MCF 10A (cell line): Measurements from ENCODE around the gene EIF2B5. TPM values are rescaled to one million over a fixed set of nuclear protein-coding genes. Genes with fewer than 3 reads are reported as not detected.

Experiments
- BruUV-seq: library from RNA; stranded (reverse); fragments of 400-500 nt; replicated peaks from 2 replicates; lab custom pipeline; 2021; lab: Mats Ljungman, UMichigan
- CTCF ChIA-PET: fragments of 300-600 bp; sonication (Branson Sonifier 250); formaldehyde crosslinking; extraction: SDS; loops from one replicate; lab custom pipeline; 2021; ENCODE audit warnings: antibody characterized with exemption, inconsistent platforms; lab: Yijun Ruan, JAX
- POLR2A ChIA-PET: fragments of 300-600, 350-650 bp; sonication (Branson Sonifier 250); formaldehyde crosslinking; extraction: SDS; loops from one replicate; lab custom pipeline; 2020; ENCODE audit warnings: antibody characterized with exemption, inconsistent platforms; lab: Yijun Ruan, JAX
- DNase-seq: peaks from one replicate; pipeline ENCODE4 v3.0.0-alpha.2; 2018; ENCODE audit not compliant: unreplicated experiment
- H3K27ac Mint-ChIP-seq: one replicate; pipeline ENCODE4 v1.8.0; 2022; ENCODE audit warnings: mild to moderate bottlenecking, low read depth, mixed read lengths; ENCODE audit not compliant: unreplicated experiment
- H3K27me3 Mint-ChIP-seq: one replicate; pipeline ENCODE4 v1.8.0; 2022; ENCODE audit warnings: mixed read lengths; ENCODE audit not compliant: insufficient read depth, unreplicated experiment
- H3K36me3 Mint-ChIP-seq: one replicate; pipeline ENCODE4 v1.8.0; 2022; ENCODE audit warnings: mild to moderate bottlenecking, moderate library complexity, mixed read lengths; ENCODE audit not compliant: insufficient read depth, unreplicated experiment
- H3K4me1 Mint-ChIP-seq: one replicate; pipeline ENCODE4 v1.8.0; 2022; ENCODE audit warnings: mixed read lengths; ENCODE audit not compliant: insufficient read depth, unreplicated experiment
- H3K4me3 Mint-ChIP-seq: one replicate; pipeline ENCODE4 v1.8.0; 2022; ENCODE audit warnings: mild to moderate bottlenecking, moderate library complexity, mixed read lengths; ENCODE audit not compliant: unreplicated experiment
- H3K9me3 Mint-ChIP-seq: one replicate; pipeline ENCODE4 v1.8.0; 2022; ENCODE audit warnings: mixed read lengths; ENCODE audit not compliant: unreplicated experiment
- intact Hi-C: fragments of 100-400 bp; cut with micrococcal nuclease; formaldehyde crosslinking; loops from 2 replicates; pipeline ENCODE4 v1.14.1; 2022
- total RNA-seq: library from RNA; stranded (reverse); gene quantifications from 2 replicates; pipeline ENCODE4 v1.2.3, GENCODE V29; 2022
- TF ChIP-seq, protein P1 (sequence below): fragments of 200-600 bp; IDR thresholded peaks from one replicate; pipeline ENCODE4 v1.8.0; 2022; ENCODE audit warnings: antibody characterized with exemption, mild to moderate bottlenecking; ENCODE audit not compliant: unreplicated experiment

The EIF2B5 gene
- total RNA-seq, 1 experiment from 2014 or later = 36.1 TPM

DNA sequence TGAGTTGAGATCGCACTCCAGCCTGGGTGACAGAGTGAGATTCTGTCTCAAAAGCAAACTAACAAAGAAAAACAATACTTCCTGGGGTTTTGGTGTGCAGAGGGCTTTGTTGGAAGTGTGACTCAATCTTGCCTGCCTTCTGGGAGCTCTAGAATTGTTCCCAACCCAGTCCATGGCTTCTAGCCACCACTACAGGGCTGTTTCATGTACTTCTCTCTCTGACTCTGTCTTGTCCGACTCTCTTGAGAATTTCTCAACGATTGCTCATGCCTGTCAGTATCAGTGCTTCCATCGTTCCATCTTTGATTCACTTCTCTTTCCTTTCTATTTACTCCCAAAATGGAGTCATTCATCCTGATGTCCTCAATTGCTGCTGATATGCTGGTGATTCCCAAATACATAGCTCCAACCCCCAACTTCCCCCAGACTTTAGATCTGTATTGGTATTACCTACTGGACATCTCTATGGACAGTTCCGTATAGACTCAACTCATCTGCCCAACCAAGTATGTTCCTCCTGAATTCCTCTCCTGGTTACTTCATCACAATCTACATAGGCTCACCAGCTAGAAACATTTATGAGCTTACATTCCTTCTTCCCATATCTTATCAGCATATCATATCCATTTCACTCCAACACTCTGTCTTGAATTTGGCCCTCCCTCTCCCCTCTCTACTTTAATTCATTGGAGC, 37.7 kb downstream of the EIF2B5 start:
- Mint-ChIP-seq H3K27ac (no peak overlapping the region), H3K36me3 (peaks cover 19% of the 10 kb centered on the region), H3K4me3 (no peak overlapping the region), H3K9me3 (no peaks in the 10 kb centered on the region), H3K4me1 (peaks cover 25% of the 10 kb centered on the region), H3K27me3 (no peaks in the 10 kb centered on the region)
- CTCF ChIA-PET = interaction anchor here (0.9 to 1.4 kb wide), 3 partner anchors 23 to 116 kb away, joined by 3 to 4 read pairs (median 4); no protein-coding TSS in a partner anchor
- no TSS peak for BruUV-seq
- intact Hi-C loops = no loop called here
- POLR2A ChIA-PET = interaction anchor here (0.5 to 2.9 kb wide), 7 partner anchors 13 to 1290 kb away, joined by 3 to 26 read pairs (median 3); partner anchors contain the start of genes ABCF3, DVL3 and EIF2B5
- TF ChIP-seq, protein P1, sequence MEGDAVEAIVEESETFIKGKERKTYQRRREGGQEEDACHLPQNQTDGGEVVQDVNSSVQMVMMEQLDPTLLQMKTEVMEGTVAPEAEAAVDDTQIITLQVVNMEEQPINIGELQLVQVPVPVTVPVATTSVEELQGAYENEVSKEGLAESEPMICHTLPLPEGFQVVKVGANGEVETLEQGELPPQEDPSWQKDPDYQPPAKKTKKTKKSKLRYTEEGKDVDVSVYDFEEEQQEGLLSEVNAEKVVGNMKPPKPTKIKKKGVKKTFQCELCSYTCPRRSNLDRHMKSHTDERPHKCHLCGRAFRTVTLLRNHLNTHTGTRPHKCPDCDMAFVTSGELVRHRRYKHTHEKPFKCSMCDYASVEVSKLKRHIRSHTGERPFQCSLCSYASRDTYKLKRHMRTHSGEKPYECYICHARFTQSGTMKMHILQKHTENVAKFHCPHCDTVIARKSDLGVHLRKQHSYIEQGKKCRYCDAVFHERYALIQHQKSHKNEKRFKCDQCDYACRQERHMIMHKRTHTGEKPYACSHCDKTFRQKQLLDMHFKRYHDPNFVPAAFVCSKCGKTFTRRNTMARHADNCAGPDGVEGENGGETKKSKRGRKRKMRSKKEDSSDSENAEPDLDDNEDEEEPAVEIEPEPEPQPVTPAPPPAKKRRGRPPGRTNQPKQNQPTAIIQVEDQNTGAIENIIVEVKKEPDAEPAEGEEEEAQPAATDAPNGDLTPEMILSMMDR = no peak
- DNase-seq = peak; percentile 31

DNA sequence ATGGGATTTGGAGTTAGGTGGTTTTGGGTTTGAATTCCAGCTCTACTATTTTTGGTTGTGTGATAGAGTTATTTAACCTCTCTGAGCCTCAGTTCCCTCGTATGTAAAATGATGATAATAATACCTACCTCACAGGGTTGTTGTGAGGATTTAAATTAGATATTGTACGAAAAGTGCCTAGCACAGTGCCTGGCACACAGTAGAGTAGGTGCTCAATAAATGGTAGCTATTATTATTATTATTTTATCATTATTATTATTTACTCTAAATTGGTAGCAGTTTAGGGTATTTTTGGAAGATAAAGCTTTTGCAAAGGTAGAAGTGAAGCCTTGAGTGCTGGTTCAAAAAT, 38.2 kb downstream of the EIF2B5 start:
- H3K27ac Mint-ChIP-seq = no peak overlapping the region
- H3K27me3 Mint-ChIP-seq = no peaks in the 10 kb centered on the region
- intact Hi-C loops = no loop called here
- no TSS peak for BruUV-seq
- H3K4me3 Mint-ChIP-seq = no peak overlapping the region
- H3K4me1 Mint-ChIP-seq = peaks cover 29% of the 10 kb centered on the region
- no peaks in the 10 kb centered on the region for H3K9me3 Mint-ChIP-seq
- ChIA-PET CTCF (interaction anchor here (0.6 to 1.4 kb wide), 5 partner anchors 9 to 116 kb away, joined by 3 to 4 read pairs (median 3); no protein-coding TSS in a partner anchor), POLR2A (interaction anchor here (0.5 to 4.3 kb wide), 9 partner anchors 13 to 1290 kb away, joined by 3 to 31 read pairs (median 3); partner anchors contain the start of genes ABCF3, DVL3, EIF2B5 and PARL)
- H3K36me3 Mint-ChIP-seq = peaks cover 24% of the 10 kb centered on the region
- DNase-seq = no peak
- TF ChIP-seq, protein P1 = no peak

DNA sequence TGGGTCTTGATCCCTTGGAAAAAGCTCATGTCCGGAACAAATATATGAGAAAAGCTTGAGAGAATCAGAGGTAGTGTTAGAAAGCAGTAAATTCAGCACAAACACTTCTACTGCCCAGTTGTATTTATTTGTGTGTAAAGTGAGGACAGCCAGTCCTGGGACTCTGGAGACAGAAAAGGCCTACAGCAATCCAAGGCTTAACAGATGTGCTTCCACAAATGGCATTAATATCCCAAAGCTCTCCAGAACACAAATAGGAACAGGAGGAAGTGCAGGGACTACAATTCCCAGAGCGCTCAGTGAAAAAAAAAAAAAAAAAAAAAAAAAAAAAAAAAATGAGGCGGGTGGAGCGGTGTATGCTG, 39.1 kb downstream of the EIF2B5 start:
- TF ChIP-seq, protein P1 = no peak
- BruUV-seq = no TSS peak
- CTCF ChIA-PET = interaction anchor here (0.6 to 1.4 kb wide), 4 partner anchors 9 to 30 kb away, joined by 3 to 4 read pairs (median 3); no protein-coding TSS in a partner anchor
- peaks cover 29% of the 10 kb centered on the region for H3K4me1 Mint-ChIP-seq
- peak overlapping the region; percentile 100 for H3K4me3 Mint-ChIP-seq
- no peak for DNase-seq
- no peaks in the 10 kb centered on the region for H3K27me3 Mint-ChIP-seq
- H3K9me3 Mint-ChIP-seq = no peaks in the 10 kb centered on the region
- peaks cover 23% of the 10 kb centered on the region for H3K36me3 Mint-ChIP-seq
- intact Hi-C loops = loop anchor here (2.0 kb wide), 1 partner anchor 17 kb away; no protein-coding TSS in a partner anchor
- H3K27ac Mint-ChIP-seq = no peak overlapping the region
- POLR2A ChIA-PET = interaction anchor here (0.6 to 4.3 kb wide), 8 partner anchors 12 to 289 kb away, joined by 3 to 31 read pairs (median 4); partner anchors contain the start of genes ABCF3, DVL3, EIF2B5 and PARL
